Common myeloid progenitor, CD34-positive (primary cell): ENCODE data around the gene GALNT13.

Experiments used
- CTCF ChIA-PET: fragments of 350-600 bp; sonication (Branson Sonifier 250); formaldehyde crosslinking; loops from one replicate; lab custom pipeline; 2021; ENCODE audit warnings: antibody characterized with exemption; lab: Charles Lee
- POLR2A ChIA-PET: fragments of 350-600 bp; sonication (Branson Sonifier 250); formaldehyde crosslinking; loops from one replicate; lab custom pipeline; 2021; ENCODE audit warnings: antibody characterized with exemption; lab: Charles Lee
- DNase-seq, 3 donors: peaks; one replicate each; pipeline versions ENCODE4 v3.0.0 to v3.0.0-alpha.2; 2013
- H3K27ac ChIP-seq, 2 experiments: 1 replicate in 1 of 2; 2 replicates in 1 of 2; pipeline ENCODE4 v1.7.0; 2013; ENCODE audit warnings: inconsistent platforms in 2 of 2, low read length in 2 of 2, mild to moderate bottlenecking in 2 of 2, low read depth in 1 of 2, moderate library complexity in 1 of 2; ENCODE audit not compliant: severe bottlenecking in 2 of 2, insufficient read depth in 1 of 2, poor library complexity in 1 of 2
- H3K27me3 ChIP-seq, 5 experiments: replicated peaks in 2 of 5; 1 replicate in 3 of 5; 2 replicates in 2 of 5; pipeline versions ENCODE4 v1.6.1 to v1.7.0; 2013; ENCODE audit warnings: low read length in 4 of 5, mild to moderate bottlenecking in 2 of 5, moderate library complexity in 2 of 5, inconsistent platforms in 1 of 5; ENCODE audit not compliant: insufficient read depth in 5 of 5, control insufficient read depth in 4 of 5
- H3K36me3 ChIP-seq, 4 experiments: 1 replicate in 2 of 4; 2 replicates in 2 of 4; pipeline versions ENCODE4 v1.6.1 to v1.7.0; 2013; ENCODE audit warnings: low read length in 3 of 4, control low read depth in 1 of 4, mild to moderate bottlenecking in 1 of 4; ENCODE audit not compliant: control insufficient read depth in 4 of 4, insufficient read depth in 4 of 4
- H3K4me1 ChIP-seq, 4 experiments: 1 replicate in 3 of 4; 2 replicates in 1 of 4; pipeline versions ENCODE4 v1.6.1 to v1.7.1; 2013; ENCODE audit warnings: low read length in 3 of 4, mild to moderate bottlenecking in 3 of 4, control low read depth in 1 of 4, inconsistent platforms in 1 of 4, moderate library complexity in 1 of 4; ENCODE audit not compliant: control insufficient read depth in 4 of 4, insufficient read depth in 4 of 4; ENCODE audit errors: control extremely low read depth in 1 of 4
- H3K4me3 ChIP-seq, 7 experiments: 1 replicate in 4 of 7; 2 replicates in 3 of 7; pipeline versions ENCODE4 v1.5.1 to v1.7.0; 2013; ENCODE audit warnings: mild to moderate bottlenecking in 7 of 7, low read length in 6 of 7, moderate library complexity in 6 of 7, inconsistent platforms in 2 of 7, low read depth in 2 of 7, control low read depth in 1 of 7; ENCODE audit not compliant: insufficient read depth in 4 of 7, control insufficient read depth in 1 of 7; ENCODE audit errors: extremely low read depth in 1 of 7
- H3K9me3 ChIP-seq, 5 experiments: 1 replicate in 4 of 5; 2 replicates in 1 of 5; pipeline versions ENCODE4 v1.6.1 to v1.7.1; 2013; ENCODE audit warnings: low read length in 4 of 5, mild to moderate bottlenecking in 2 of 5, inconsistent platforms in 1 of 5, low read depth in 1 of 5, moderate library complexity in 1 of 5; ENCODE audit not compliant: control insufficient read depth in 4 of 5, insufficient read depth in 2 of 5; ENCODE audit errors: control extremely low read depth in 1 of 5
- WGBS: methylation state at CpG from one replicate; pipeline ENCODE4 v1.1.5; 2013; ENCODE audit not compliant: insufficient coverage; 5-methylcytosine and 5-hydroxymethylcytosine counted together

GALNT13 gene

GRCh38 chr2:154267983-154268382 lies 396.3 kb downstream of the GALNT13 start:
- no CpG with 5 or more reads among the region's 2 CpGs for WGBS
- ChIA-PET POLR2A (no interaction called here), CTCF (interaction anchor here (1.2 kb wide), 1 partner anchor 16 kb away, joined by 3 read pairs; no protein-coding TSS in a partner anchor)
- Histone ChIP-seq H3K27me3 (no peaks in the 10 kb centered on the region), H3K9me3 (no peaks in the 10 kb centered on the region), H3K27ac (no peak overlapping the region), H3K4me1 (no peaks in the 10 kb centered on the region), H3K36me3 (no peaks in the 10 kb centered on the region), H3K4me3 (no peak overlapping the region)
- DNase-seq = no peak

GRCh38 chr2:154280543-154280942 lies 408.8 kb downstream of the GALNT13 start:
- Histone ChIP-seq H3K4me3 (no peak overlapping the region), H3K27ac (no peak overlapping the region), H3K4me1 (no peaks in the 10 kb centered on the region), H3K36me3 (no peaks in the 10 kb centered on the region), H3K27me3 (no peaks in the 10 kb centered on the region), H3K9me3 (peaks cover 0 to 4% (median 0%) of the 10 kb centered on the region in 5 experiments)
- POLR2A ChIA-PET = no interaction called here
- CTCF ChIA-PET = no interaction called here
- 73% methylated on average over 2 of the region's 2 CpGs for WGBS
- DNase-seq = no peak

- WGBS = no CpG with 5 or more reads among the region's 1 CpG
- no peak for DNase-seq
- POLR2A ChIA-PET = no interaction called here
- Histone ChIP-seq H3K4me1 (no peaks in the 10 kb centered on the region), H3K9me3 (peaks cover 0 to 10% (median 2%) of the 10 kb centered on the region in 5 experiments), H3K27ac (no peak overlapping the region), H3K4me3 (no peak overlapping the region), H3K27me3 (no peaks in the 10 kb centered on the region), H3K36me3 (no peaks in the 10 kb centered on the region)
- CTCF ChIA-PET = no interaction called here
Observed at GRCh38 chr2:154289870-154290269, 418.1 kb downstream of the GALNT13 start.

- ChIA-PET CTCF (no interaction called here), POLR2A (no interaction called here)
- WGBS = 99% methylated on average over 20 of the region's 20 CpGs
Observed at GRCh38 chr2:154291511-154291910, 419.8 kb downstream of the GALNT13 start.

GRCh38 chr2:154291927-154292326 lies 420.2 kb downstream of the GALNT13 start:
- no peak for DNase-seq
- Histone ChIP-seq H3K27ac (no peak overlapping the region), H3K4me3 (no peak overlapping the region), H3K36me3 (no peaks in the 10 kb centered on the region), H3K27me3 (no peaks in the 10 kb centered on the region), H3K9me3 (peaks cover 0 to 7% (median 0%) of the 10 kb centered on the region in 5 experiments), H3K4me1 (no peaks in the 10 kb centered on the region)
- ChIA-PET CTCF (no interaction called here), POLR2A (no interaction called here)
- WGBS = 76% methylated on average over 2 of the region's 3 CpGs

More at GRCh38 chr2:154291511-154291910, 419.8 kb downstream of the GALNT13 start:
- Histone ChIP-seq H3K36me3 (no peaks in the 10 kb centered on the region), H3K4me1 (no peaks in the 10 kb centered on the region), H3K27ac (no peak overlapping the region), H3K9me3 (peaks cover 0 to 9% (median 2%) of the 10 kb centered on the region in 5 experiments), H3K4me3 (no peak overlapping the region), H3K27me3 (no peaks in the 10 kb centered on the region)
- no peak for DNase-seq

- CTCF ChIA-PET = no interaction called here
- Histone ChIP-seq H3K4me1 (no peaks in the 10 kb centered on the region), H3K9me3 (peaks cover 0 to 4% (median 0%) of the 10 kb centered on the region in 5 experiments), H3K27ac (no peak overlapping the region), H3K27me3 (no peaks in the 10 kb centered on the region), H3K4me3 (no peak overlapping the region), H3K36me3 (no peaks in the 10 kb centered on the region)
- no peak for DNase-seq
- POLR2A ChIA-PET = no interaction called here
Observed at GRCh38 chr2:154293864-154294263, 422.1 kb downstream of the GALNT13 start.

- Histone ChIP-seq H3K27me3 (no peaks in the 10 kb centered on the region), H3K36me3 (no peaks in the 10 kb centered on the region), H3K4me1 (no peaks in the 10 kb centered on the region), H3K9me3 (no peaks in the 10 kb centered on the region), H3K27ac (no peak overlapping the region), H3K4me3 (no peak overlapping the region)
- DNase-seq = no peak
- 92% methylated on average over 2 of the region's 3 CpGs for WGBS
- ChIA-PET CTCF (no interaction called here), POLR2A (no interaction called here)
Observed at GRCh38 chr2:154306266-154306970, 434.7 kb downstream of the GALNT13 start.
